Measurements from ENCODE around the gene ZNF580. TPM values are rescaled to one million over a fixed set of nuclear protein-coding genes. Genes with fewer than 3 reads are reported as not detected.

The ZNF580 gene
- total RNA-seq, 1 donor from 2014 or later, result 163 TPM

DNA sequence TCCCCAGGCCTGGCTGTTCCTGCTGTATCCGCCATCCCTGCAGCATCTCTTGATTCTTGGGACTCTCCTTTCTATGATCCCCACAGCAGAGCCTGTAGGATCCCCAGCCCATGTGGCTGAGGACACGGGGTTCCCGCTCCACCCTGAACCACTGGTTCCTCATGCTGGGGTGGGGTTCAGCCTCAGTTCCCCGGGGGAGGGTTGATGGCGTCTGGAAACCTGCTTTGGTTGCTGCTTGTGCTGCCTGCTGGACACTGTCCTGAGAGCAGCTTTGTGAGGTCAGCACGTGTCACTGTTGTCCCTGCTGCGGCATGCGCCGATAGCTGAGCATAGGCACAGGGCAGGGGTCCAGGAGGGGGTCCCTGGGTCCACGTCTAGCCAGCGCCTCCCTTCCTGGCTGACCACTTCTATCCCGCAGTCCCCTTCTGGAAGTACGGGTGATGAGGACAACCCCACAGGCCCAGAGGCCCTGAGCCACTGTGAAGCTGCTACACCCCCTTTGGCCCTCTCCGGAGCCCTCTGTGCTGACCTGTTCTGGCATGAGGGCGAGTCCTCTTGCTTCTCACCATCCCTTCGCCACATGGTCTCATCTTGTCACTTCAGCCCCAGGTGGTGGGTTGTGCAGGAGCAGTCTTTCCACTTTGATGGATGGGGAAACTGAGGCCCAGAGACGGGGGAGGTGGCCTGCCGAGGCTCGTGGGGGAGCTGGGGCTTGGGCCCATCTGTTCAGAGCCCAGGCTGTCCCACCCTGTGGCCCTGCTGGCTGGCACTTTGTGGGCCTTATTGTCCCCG lies 39.7 kb downstream of the ZNF580 start:
- H3K27ac ChIP-seq, result no peak overlapping the region
- DNase-seq (ENCODE audit: low spot score in 2 of 2), result no peak
- H3K4me1 ChIP-seq, result peaks cover 6 to 22% of the 10 kb centered on the region in 2 donors
- H3K27me3 ChIP-seq, result no peaks in the 10 kb centered on the region
- H3K9me3 ChIP-seq, result no peaks in the 10 kb centered on the region
- peaks cover 46 to 79% of the 10 kb centered on the region in 2 donors for H3K36me3 ChIP-seq
- intact Hi-C loops (cut with DNase I), result no loop called here
- TF ChIP-seq CTCF (IDR thresholded peaks at IDR 0.05), result no peak
- H3K4me3 ChIP-seq, result no peak overlapping the region

- peaks cover 6 to 14% of the 10 kb centered on the region in 2 donors for H3K4me1 ChIP-seq
- DNase-seq (ENCODE audit: low spot score in 2 of 2), result no peak
- no peak overlapping the region for H3K27ac ChIP-seq
- no peaks in the 10 kb centered on the region for H3K9me3 ChIP-seq
- no peak for TF ChIP-seq CTCF (IDR thresholded peaks at IDR 0.05)
- H3K4me3 ChIP-seq, result no peak overlapping the region
- intact Hi-C loops (cut with DNase I), result no loop called here
- no peaks in the 10 kb centered on the region for H3K27me3 ChIP-seq
- H3K36me3 ChIP-seq, result peaks cover 55 to 88% of the 10 kb centered on the region in 2 donors
Measured at GRCh38 chr19:55681131-55682092, 40.6 kb downstream of the ZNF580 start.

GRCh38 chr19:55683449-55684261 lies 42.9 kb downstream of the ZNF580 start:
- Histone ChIP-seq H3K36me3 (peaks cover 71 to 91% of the 10 kb centered on the region in 2 donors), H3K27ac (no peak overlapping the region), H3K4me3 (no peak overlapping the region), H3K27me3 (no peaks in the 10 kb centered on the region), H3K9me3 (no peaks in the 10 kb centered on the region), H3K4me1 (no peaks in the 10 kb centered on the region)
- intact Hi-C loops (cut with DNase I), result no loop called here
- TF ChIP-seq CTCF (IDR thresholded peaks at IDR 0.05), result no peak
- DNase-seq (ENCODE audit: low spot score in 2 of 2), result no peak

- intact Hi-C loops (cut with DNase I), result no loop called here
- no peak for DNase-seq (ENCODE audit: low spot score in 2 of 2)
Measured at GRCh38 chr19:55684946-55685681, 44.3 kb downstream of the ZNF580 start.

More at GRCh38 chr19:55684946-55685681, 44.3 kb downstream of the ZNF580 start:
- Histone ChIP-seq H3K4me1 (no peaks in the 10 kb centered on the region), H3K9me3 (no peaks in the 10 kb centered on the region), H3K27me3 (no peaks in the 10 kb centered on the region), H3K36me3 (peaks cover 72 to 91% of the 10 kb centered on the region in 2 donors), H3K4me3 (no peak overlapping the region), H3K27ac (no peak overlapping the region)
- TF ChIP-seq CTCF (IDR thresholded peaks at IDR 0.05), result no peak

All from ascending aorta (tissue), 2 donors.